22Rv1 (cell line): ENCODE results near the gene PROM1.

Source experiments
- H3K27ac ChIP-seq: fragments of 450-650 bp; 2 replicates; pipeline ENCODE4 v1.5.1; 2017
- ZFX ChIP-seq: fragments of 450-650 bp; IDR thresholded peaks from 2 replicates; pipeline ENCODE4 v1.6.1; 2017; ENCODE audit warnings: antibody characterized with exemption, borderline replicate concordance
- TF ChIP-seq, protein P1 (sequence below): fragments of 450-650 bp; IDR thresholded peaks from 2 replicates; pipeline ENCODE4 v1.5.1; 2017; ENCODE audit warnings: mild to moderate bottlenecking

The PROM1 gene

DNA sequence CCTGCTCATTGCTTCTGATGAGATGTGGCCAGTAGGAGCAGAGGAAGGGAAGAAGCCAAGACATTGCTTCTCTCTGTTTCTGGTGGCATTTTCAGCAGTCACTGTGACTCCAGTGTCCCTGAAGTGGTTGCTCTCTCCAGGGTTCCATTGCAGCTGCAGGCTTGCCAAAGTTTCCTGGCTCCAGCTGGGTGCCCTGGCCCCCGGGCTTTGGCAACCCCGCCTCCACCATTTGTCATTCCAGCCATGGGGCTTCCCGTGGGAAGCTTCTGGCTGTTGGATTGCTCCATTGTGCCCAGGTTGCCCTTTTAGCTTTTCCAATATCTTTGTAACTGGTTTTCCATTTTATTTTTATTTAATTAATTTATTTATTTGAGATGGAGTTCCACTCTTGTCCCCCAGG, 158.0 kb downstream of the PROM1 start:
- no peak for TF ChIP-seq ZFX
- TF ChIP-seq, protein P1, sequence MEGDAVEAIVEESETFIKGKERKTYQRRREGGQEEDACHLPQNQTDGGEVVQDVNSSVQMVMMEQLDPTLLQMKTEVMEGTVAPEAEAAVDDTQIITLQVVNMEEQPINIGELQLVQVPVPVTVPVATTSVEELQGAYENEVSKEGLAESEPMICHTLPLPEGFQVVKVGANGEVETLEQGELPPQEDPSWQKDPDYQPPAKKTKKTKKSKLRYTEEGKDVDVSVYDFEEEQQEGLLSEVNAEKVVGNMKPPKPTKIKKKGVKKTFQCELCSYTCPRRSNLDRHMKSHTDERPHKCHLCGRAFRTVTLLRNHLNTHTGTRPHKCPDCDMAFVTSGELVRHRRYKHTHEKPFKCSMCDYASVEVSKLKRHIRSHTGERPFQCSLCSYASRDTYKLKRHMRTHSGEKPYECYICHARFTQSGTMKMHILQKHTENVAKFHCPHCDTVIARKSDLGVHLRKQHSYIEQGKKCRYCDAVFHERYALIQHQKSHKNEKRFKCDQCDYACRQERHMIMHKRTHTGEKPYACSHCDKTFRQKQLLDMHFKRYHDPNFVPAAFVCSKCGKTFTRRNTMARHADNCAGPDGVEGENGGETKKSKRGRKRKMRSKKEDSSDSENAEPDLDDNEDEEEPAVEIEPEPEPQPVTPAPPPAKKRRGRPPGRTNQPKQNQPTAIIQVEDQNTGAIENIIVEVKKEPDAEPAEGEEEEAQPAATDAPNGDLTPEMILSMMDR = no peak

DNA sequence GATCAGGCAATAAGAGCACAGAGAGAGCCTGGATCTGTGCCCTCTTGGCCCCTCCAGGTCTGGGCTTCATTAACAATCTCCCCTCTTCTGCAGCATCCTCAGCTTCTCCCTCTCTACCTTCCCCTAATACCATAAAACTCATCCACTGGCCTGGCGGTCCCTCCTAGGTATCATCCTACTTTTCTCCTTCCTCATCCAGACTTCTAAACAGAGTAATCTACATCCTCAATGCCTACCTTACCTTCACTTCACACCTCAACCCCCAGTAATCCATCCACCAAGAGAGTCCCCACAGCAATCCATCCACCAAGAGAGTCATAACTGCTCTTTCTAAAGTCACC, 162.3 kb downstream of the PROM1 start:
- TF ChIP-seq, protein P1 = no peak
- no peak for TF ChIP-seq ZFX
- H3K27ac ChIP-seq = no peak overlapping the region

More for the DNA sequence above, 158.0 kb downstream of the PROM1 start:
- no peak overlapping the region for H3K27ac ChIP-seq

DNA sequence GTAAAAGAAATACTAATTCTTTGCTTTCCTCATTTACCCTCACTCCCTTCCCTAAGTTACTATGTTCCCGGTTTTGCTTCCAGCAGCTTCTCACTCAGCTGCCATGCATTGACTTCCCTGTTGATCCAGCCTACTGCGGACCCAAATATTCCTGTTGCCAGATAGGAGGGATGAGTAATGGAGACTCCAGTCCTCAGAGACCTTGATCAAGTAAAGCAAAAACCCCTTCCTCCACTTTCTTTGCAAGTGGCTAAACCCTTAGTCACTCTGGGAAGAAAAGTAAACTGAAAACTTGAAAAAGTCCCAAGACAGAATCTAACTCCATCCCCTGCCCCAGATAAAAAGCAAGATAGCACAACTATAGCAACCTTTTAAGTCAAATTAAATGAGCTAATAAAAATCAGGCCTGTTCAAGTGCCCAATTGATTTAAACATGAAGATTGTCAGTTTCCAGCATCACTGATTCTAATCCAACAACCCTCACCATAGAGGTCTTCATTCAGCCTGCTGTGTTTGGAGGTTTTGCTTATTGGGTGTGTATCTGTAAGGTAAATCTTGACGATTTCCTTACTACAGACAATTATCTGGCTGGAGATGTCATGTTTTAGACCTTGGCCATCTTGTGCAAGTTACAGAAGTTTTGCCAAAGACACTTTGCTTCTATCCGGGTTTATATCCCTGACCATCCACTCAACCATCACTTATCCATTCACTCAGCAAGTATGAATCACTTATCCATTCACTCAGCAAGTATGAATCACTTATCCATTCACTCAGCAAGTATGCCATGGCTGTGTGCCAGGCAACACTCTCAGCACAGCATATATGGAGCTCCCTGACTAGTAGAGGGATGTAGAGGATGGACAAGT, 162.9 kb downstream of the PROM1 start:
- TF ChIP-seq, protein P1 = no peak
- no peak for TF ChIP-seq ZFX
- H3K27ac ChIP-seq = no peak overlapping the region

DNA sequence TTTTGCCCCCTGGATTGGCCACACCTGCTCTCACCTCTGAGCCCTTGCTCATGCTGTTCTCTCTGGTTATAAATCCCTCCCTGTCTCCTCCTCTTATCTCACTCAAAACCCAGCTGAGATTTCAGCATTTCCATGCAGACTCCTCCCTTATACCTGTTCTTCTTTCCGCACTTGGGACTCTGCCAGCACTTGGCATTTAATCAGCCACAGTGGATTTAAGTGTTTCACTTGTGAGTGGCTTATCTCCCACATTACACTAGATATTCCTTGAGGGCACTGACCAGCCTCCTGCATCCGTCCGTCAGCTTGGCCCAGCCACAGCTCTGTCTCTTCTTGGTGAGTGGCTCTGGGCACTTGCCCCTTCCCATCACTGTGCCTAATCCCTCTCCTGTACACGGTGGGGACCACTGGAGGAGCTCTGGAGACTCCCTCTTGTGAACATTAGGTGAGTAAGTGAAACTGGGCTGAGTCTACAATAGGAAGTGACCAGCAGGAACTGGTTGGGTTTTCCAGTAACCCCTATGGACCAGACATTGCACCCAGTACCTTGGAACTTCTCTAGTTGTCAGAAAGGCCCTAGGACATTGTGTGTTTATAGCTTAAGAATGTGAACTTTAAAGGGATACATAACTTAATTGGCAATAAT, 165.2 kb downstream of the PROM1 start:
- H3K27ac ChIP-seq = no peak overlapping the region
- TF ChIP-seq, protein P1 = no peak
- no peak for TF ChIP-seq ZFX
